ENCODE results near the gene CCDC177.
A peak's percentile ranks its signal among the peaks of the same experiment; 100 is the strongest.
"Not testable (repeated sequence)": the region's sequence is repeated elsewhere in the genome, so short reads cannot be mapped to it uniquely, and the experiment has no call there.

The CCDC177 gene

GRCh38 chr14:69599431-69599830, 24.8 kb upstream of the CCDC177 start:
- DNase-seq (ENCODE audit: low read depth), result not testable (repeated sequence)

GRCh38 chr14:69595336-69595735, 20.7 kb upstream of the CCDC177 start:
- no peak for DNase-seq (ENCODE audit: low read depth)

DNA sequence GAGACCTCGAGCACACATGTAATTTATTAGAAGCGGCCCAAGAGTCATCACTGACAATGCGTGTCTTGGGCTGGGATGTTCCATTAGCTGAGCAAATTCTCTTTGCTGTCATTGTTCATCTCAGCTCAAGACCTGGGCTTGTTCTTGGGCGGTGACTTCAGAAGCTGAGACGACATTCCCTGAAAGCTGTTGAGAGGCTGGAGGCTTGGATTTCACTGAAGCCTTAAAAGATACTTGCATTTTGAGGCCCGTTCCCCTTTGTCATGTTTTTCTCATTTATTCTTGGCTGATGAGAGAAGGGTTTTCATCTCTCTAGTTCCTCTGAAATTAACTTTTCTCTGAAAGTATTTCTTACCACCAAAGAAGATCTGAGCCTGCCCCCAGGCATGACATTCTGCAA, 20.2 kb upstream of the CCDC177 start:
- no peak for DNase-seq (ENCODE audit: low read depth)

DNA sequence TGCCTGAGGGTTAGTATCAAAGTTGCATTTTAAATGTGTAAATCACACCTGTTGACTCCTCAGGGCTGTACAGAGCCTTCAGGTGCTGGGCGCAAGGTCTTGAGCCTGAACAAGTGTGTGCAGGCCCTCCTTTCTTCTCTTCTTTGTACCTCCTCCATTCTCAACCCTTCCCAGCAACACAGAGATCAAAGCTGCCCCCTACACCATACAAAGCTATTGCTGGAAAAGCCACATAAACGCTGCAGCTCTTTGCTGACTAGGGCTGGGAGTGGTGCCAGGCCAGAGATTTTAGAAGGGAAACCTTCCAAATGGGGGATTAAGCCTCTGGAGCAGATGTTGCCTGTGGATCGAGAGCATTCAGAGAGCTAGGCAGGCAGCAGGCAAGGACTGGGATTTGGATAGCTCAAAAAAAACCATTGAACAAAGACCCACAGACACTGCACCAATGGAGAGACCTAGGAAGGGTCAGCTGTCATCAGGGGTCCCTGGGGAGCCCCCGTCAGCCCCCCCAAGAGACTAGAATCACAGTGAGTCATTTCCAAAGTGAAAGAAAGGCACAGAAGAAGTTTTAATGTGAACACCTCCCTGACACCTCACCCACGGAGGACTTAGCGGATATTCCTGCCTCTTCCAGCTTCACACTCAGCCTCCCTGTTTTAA, 18.5 kb upstream of the CCDC177 start:
- no peak for DNase-seq (ENCODE audit: low read depth)

DNA sequence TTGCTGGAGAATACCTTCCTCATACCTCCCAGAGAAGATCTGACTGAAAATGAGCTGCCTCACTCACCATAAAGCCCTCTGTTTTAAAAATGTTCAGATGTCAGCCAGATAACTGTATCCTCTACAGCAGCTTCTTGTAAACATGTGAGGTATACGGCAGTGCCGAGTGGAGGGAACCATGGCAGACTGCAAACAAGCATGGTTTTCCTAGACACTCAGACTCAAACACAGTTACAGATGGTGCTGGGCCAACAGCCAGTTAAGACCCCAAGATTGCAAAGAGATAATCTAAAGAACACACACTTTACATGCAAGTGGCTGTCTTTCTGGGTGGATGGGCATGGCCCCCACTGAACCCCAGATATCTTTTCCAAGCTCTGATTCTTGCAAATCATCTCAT, 16.6 kb upstream of the CCDC177 start:
- no peak for DNase-seq (ENCODE audit: low read depth)

DNA sequence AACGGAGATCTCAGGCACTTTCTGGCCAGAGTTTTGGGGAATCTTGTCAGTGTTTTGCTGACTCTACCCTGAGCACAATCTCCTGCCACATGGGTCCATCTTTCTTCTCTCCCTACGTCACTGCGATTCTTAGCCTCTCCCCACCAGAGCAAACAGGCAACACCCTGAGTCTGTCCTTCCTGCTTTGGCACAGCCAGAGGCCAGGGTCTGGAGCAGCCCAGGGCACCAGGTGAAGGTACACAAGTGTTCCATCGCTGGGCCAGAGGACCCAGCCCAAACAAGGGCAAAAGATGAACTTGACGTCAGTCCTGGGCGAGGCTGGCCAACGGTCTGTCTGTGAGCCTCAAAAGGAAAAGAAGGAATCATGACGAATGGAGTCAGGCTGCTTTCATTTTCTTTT, 12.7 kb upstream of the CCDC177 start:
- no peak for DNase-seq (ENCODE audit: low read depth)

- DNase-seq (ENCODE audit: low read depth), result no peak
Observed at GRCh38 chr14:69586404-69586803, 11.7 kb upstream of the CCDC177 start.

- DNase-seq (ENCODE audit: low read depth), result no peak
Observed at GRCh38 chr14:69584389-69584788, 9.7 kb upstream of the CCDC177 start.

- DNase-seq (ENCODE audit: low read depth), result no peak
Observed at GRCh38 chr14:69582829-69583228, 8.2 kb upstream of the CCDC177 start.

DNA sequence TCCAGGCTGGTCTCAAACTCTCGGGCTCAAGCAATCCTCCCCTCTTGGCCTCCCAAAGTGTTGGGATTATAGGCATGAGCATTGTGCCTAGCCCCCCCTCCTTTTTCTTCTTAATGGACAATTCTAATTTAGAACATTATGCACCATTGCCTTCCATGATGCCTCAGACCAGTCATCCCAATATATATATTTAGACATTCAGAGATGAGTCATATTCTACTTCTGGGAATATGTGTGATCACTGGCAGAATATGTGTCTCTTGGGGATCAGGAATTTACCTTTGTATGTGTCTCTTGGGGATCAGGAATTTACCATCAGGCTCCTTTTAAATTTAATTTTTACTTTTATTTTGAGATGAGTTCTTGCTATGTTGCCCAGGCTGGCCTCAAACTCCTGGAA, 7.5 kb upstream of the CCDC177 start:
- no peak for DNase-seq (ENCODE audit: low read depth)

DNA sequence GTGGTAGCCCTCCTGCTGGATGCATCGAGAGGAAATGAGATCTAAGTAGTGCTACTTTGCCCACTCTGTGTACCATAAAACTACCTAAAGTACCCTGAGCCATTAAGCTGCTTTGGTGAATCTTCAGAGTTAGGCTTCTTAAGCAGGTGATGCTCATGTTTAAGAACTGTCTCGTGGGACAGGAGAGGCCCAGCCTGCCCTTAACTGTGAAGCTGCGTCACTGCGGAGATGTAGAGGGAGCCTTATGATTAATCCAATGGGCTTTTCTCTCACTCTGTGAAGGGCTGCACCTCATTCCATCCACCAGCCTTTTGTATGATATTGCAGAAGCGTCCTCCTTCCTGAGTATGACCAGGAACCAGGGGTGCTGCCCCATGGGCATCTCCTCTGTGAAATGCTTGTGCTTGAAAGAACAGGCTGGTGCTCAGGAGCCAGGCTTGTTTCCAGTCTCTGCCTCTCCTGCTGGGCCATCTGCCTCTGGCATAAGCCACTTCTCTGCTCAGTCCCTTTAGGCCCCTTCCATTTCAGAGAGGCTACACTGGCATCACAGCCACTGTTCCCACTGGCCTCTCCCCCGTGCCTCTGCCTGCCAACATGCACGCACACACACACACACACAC, 6.8 kb upstream of the CCDC177 start:
- no peak for DNase-seq (ENCODE audit: low read depth)

GRCh38 chr14:69580009-69580577, 5.4 kb upstream of the CCDC177 start:
- peak; percentile 2 for DNase-seq (ENCODE audit: low read depth)

GRCh38 chr14:69579476-69579875, 4.8 kb upstream of the CCDC177 start:
- no peak for DNase-seq (ENCODE audit: low read depth)

DNA sequence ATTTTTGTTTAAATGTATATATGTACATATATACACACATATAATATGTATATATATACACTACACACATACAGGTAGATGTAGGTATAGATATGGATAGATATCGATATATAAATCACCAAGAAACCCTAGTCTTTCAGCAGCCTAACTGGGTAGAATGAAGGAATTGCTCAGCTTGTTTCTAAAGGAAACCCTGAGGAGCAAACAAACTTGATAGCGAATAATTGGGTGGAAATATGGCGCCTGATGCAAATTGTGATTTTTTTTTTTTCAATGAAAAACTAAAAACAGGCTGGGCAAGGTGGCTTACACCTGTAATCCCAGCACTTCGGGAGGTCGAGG, 254 bp upstream of the CCDC177 start:
- no peak for DNase-seq (ENCODE audit: low read depth)

GRCh38 chr14:69573831-69574262, 824 bp downstream of the CCDC177 start:
- no peak for DNase-seq (ENCODE audit: low read depth)

DNA sequence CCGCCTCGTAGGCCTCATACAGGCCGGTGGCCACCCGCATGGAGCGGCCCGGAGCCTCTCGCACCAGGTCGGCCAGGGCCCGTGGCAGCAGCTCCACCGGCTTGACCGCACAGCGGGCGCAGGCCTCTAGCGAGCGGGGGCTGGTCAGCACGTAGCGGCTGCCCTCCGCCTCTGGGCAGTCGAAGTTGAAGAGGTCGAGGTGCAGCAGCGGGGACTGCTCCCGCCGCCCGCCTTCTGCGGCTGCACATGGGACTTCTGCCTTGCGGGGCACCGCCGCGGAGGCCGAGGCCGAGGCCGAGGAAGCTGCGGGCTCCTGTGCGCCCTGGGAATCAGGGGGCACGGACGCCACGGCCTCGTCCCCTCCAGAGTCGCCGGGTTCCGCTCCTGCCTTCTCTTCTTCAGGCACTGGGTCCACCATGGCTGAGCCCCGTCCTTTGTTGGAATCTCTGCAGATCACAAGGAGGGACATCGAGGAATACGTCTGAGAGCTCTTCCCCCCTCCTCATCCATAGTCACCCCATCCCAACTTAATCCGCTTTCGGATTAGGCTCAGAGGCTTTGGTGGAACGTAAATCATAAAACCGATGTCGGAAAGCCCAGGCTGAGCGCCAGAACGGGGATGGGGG, 1.4 kb downstream of the CCDC177 start:
- DNase-seq (ENCODE audit: low read depth), result no peak

DNA sequence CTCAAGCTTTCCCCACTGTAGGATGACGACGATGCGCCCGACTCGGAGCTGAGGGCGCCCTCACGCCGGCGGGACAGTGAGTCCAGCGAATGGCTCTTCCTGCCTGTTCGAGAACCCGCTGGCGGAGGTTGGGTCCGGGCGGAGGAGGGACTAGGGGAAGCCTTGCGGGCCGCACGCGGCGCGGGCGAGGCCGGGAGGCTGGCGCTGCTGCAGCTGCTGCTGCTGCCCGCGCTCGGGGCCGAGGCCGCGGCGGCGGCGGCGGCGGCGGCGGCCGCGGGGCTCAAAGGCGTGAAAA, 1.9 kb downstream of the CCDC177 start:
- DNase-seq (ENCODE audit: low read depth), result no peak

- DNase-seq (ENCODE audit: low read depth), result no peak
Observed at GRCh38 chr14:69572030-69572840, 2.4 kb downstream of the CCDC177 start.

- DNase-seq (ENCODE audit: low read depth), result no peak
Observed at GRCh38 chr14:69571449-69572029, 3.1 kb downstream of the CCDC177 start.

- DNase-seq (ENCODE audit: low read depth), result no peak
Observed at GRCh38 chr14:69570836-69571330, 3.8 kb downstream of the CCDC177 start.

GRCh38 chr14:69569859-69570258, 4.8 kb downstream of the CCDC177 start:
- DNase-seq (ENCODE audit: low read depth), result no peak

GRCh38 chr14:69567563-69567962, 7.1 kb downstream of the CCDC177 start:
- no peak for DNase-seq (ENCODE audit: low read depth)

All from CMK (cell line).